Chondrocyte (in vitro differentiated cells): Measurements from ENCODE around the gene FAT1. TPM values are rescaled to one million over a fixed set of nuclear protein-coding genes. Genes with fewer than 3 reads are reported as not detected.

ENCODE experiments used
- DNase-seq: peaks from one replicate; pipeline ENCODE4 v3.0.0; 2021; ENCODE audit warnings: mixed read lengths, low spot score
- H3K27ac Mint-ChIP-seq: one replicate; pipeline ENCODE4 v1.8.0; 2021; ENCODE audit warnings: mild to moderate bottlenecking, moderate library complexity, mixed read lengths; ENCODE audit not compliant: unreplicated experiment
- H3K27me3 Mint-ChIP-seq: 2 replicates; pipeline ENCODE4 v1.8.0; 2021; ENCODE audit warnings: low read depth, mixed read lengths
- H3K36me3 Mint-ChIP-seq: 2 replicates; pipeline ENCODE4 v1.8.0; 2021; ENCODE audit warnings: low read depth, mixed read lengths
- H3K4me1 Mint-ChIP-seq: 2 replicates; pipeline ENCODE4 v1.8.0; 2021; ENCODE audit warnings: low read depth, mild to moderate bottlenecking, mixed read lengths
- H3K4me3 Mint-ChIP-seq: one replicate; pipeline ENCODE4 v1.8.0; 2021; ENCODE audit warnings: mild to moderate bottlenecking, moderate library complexity, mixed read lengths; ENCODE audit not compliant: unreplicated experiment
- H3K9me3 Mint-ChIP-seq: 2 replicates; pipeline ENCODE4 v1.8.0; 2021; ENCODE audit warnings: low read depth, mixed read lengths
- CTCF ChIP-seq: fragments of 200-600 bp; sonication (generic); IDR thresholded peaks from 2 replicates; pipeline ENCODE4 v1.5.0; 2021; ENCODE audit warnings: antibody characterized with exemption, mild to moderate bottlenecking, moderate library complexity
- total RNA-seq: library from RNA; stranded (reverse); gene quantifications from 3 replicates; pipeline ENCODE4 v1.2.1, GENCODE V29; 2021

The FAT1 gene
- total RNA-seq, 1 donor from 2014 or later = 671 TPM

DNA sequence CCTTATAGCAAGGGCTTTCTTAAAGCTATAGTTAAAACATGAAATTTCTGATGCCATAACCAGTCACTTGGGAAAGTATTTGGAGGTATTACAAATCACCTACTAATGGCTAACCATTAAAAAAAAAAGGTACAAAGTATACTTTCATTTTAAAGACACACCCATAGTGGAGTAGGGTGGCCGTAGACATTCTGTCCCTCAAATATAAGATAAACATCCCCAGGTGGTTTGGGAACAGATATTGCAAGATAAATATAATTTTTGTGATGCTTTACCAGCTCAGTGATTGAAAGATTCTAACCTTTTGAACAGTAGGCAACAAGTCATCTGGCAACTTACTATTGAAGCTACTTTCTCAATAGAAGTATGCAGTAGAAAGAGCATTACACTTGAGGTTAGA lies 6.2 kb upstream of the FAT1 start:
- peaks cover 24% of the 10 kb centered on the region for H3K4me1 Mint-ChIP-seq
- no peak overlapping the region for H3K4me3 Mint-ChIP-seq
- TF ChIP-seq CTCF = no peak
- peaks cover 3% of the 10 kb centered on the region for H3K36me3 Mint-ChIP-seq
- DNase-seq = no peak
- no peaks in the 10 kb centered on the region for H3K9me3 Mint-ChIP-seq
- H3K27me3 Mint-ChIP-seq = no peaks in the 10 kb centered on the region
- H3K27ac Mint-ChIP-seq = no peak overlapping the region

DNA sequence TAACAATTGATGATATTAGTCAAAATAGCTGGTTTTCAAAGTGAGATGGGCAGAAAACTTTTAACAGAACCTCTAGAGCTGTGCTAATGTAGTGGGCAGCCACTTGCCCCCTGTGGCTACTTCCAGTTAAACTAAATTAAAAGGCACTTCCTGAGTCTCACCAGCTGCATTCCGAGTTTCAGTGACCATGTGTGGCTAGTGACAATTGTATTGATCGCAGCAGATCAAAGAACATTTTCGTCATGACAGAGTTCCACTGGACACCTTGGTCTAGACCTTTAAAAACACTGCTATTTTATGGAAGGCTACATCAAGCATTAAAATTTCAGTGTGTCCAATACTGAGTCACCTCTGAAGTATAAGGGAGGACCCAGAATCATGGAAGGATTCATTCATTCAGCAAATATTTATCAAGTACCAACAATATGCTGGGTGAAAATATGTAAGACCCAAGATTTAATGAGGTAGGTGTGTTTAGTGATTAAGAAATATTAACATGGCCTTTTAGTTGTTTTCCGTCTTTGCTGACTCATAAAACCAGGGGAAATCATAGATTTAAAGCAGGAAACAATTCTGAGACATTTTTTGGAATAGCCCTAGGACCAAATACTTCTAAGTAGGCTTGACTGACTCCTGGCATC lies 5.1 kb upstream of the FAT1 start:
- Mint-ChIP-seq H3K27me3 (no peaks in the 10 kb centered on the region), H3K4me1 (peaks cover 23% of the 10 kb centered on the region), H3K4me3 (peak overlapping the region; percentile 78), H3K36me3 (peaks cover 6% of the 10 kb centered on the region), H3K9me3 (no peaks in the 10 kb centered on the region), H3K27ac (peak overlapping the region; percentile 91)
- no peak for TF ChIP-seq CTCF
- no peak for DNase-seq

GRCh38 chr4:186727977-186728519 lies 4.4 kb upstream of the FAT1 start:
- TF ChIP-seq CTCF = peak; percentile 65
- H3K4me3 Mint-ChIP-seq = peak overlapping the region; percentile 78
- H3K9me3 Mint-ChIP-seq = no peaks in the 10 kb centered on the region
- peak overlapping the region; percentile 91 for H3K27ac Mint-ChIP-seq
- peaks cover 6% of the 10 kb centered on the region for H3K36me3 Mint-ChIP-seq
- DNase-seq = no peak
- no peaks in the 10 kb centered on the region for H3K27me3 Mint-ChIP-seq
- peaks cover 20% of the 10 kb centered on the region for H3K4me1 Mint-ChIP-seq

GRCh38 chr4:186727169-186727976 lies 3.7 kb upstream of the FAT1 start:
- peaks cover 24% of the 10 kb centered on the region for H3K4me1 Mint-ChIP-seq
- TF ChIP-seq CTCF = no peak
- peak overlapping the region; percentile 78 for H3K4me3 Mint-ChIP-seq
- peaks cover 6% of the 10 kb centered on the region for H3K36me3 Mint-ChIP-seq
- no peaks in the 10 kb centered on the region for H3K27me3 Mint-ChIP-seq
- no peaks in the 10 kb centered on the region for H3K9me3 Mint-ChIP-seq
- H3K27ac Mint-ChIP-seq = peak overlapping the region; percentile 91
- DNase-seq = no peak

DNA sequence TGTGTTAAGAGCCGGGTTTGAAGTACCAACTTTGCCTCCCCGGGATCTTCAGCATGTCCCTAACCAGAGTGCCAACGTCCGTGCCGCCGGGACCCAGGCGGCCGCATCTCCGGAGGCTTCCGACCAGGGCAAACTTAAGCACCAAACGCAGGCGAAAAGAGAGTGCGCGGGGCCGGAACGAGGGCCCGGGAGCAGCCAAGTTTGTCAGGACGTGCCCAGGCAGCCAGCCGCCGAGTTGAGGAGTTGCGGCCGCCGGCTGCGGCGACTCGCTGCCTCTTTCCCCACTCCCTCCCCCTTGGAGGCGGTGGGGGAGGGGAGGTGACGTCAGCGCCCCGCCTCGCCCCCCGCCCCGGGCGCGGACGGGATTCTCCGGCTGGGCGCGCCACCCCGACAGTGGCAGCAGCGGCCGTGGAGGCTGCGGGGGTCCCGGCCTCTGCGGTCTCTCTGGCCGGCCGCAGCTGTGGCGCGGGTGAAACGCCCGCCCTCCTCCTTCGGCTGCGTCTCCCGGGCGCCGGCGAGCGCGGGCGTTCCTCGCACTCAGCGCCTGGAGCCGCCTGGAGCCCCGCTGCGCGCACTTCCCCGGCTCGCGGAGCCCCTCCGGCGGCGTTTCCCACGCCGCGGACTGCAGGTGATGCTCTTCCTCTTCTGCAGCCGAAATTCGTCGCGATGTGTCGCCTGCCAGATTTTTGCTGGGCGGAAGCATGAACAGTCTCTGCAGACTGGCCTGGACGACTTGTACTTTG lies 2.9 kb upstream of the FAT1 start:
- peak overlapping the region; percentile 98 for H3K27ac Mint-ChIP-seq
- peaks cover 6% of the 10 kb centered on the region for H3K36me3 Mint-ChIP-seq
- H3K9me3 Mint-ChIP-seq = no peaks in the 10 kb centered on the region
- H3K4me3 Mint-ChIP-seq = peak overlapping the region; percentile 95
- no peaks in the 10 kb centered on the region for H3K27me3 Mint-ChIP-seq
- H3K4me1 Mint-ChIP-seq = peaks cover 32% of the 10 kb centered on the region
- peak; percentile 70 for TF ChIP-seq CTCF
- DNase-seq = no peak
